Neural progenitor cell (in vitro differentiated cells): ENCODE results near the gene SUSD6. TPM values are rescaled to one million over a fixed set of nuclear protein-coding genes. Genes with fewer than 3 reads are reported as not detected.
A peak's percentile ranks its signal among the peaks of the same experiment; 100 is the strongest.

ENCODE experiments used
- DNase-seq: peaks from one replicate; pipeline ENCODE4 v3.0.0-alpha.2; 2016; ENCODE audit warnings: low spot score
- H2AFZ ChIP-seq: fragments of 200-600 bp; sonication (generic); replicated peaks from 2 replicates; pipeline ENCODE4 v1.6.1; 2016; ENCODE audit warnings: antibody characterized with exemption
- H3F3A ChIP-seq: fragments of 200-600 bp; sonication (generic); 2 replicates; pipeline ENCODE4 v1.6.1; 2016; ENCODE audit warnings: antibody characterized with exemption, low read depth
- H3K27ac ChIP-seq: fragments of 200-600 bp; sonication (generic); 2 replicates; pipeline ENCODE4 v1.5.1; 2016; ENCODE audit warnings: mild to moderate bottlenecking
- H3K27me3 ChIP-seq: fragments of 200-600 bp; sonication (generic); 2 replicates; pipeline ENCODE4 v1.6.1; 2016; ENCODE audit warnings: mild to moderate bottlenecking, moderate library complexity
- H3K36me3 ChIP-seq: fragments of 200-600 bp; sonication (generic); 2 replicates; pipeline ENCODE4 v1.5.1; 2016
- H3K4me1 ChIP-seq: fragments of 200-600 bp; sonication (generic); 2 replicates; pipeline ENCODE4 v1.6.1; 2016; ENCODE audit warnings: mixed run types
- H3K4me2 ChIP-seq: fragments of 200-600 bp; sonication (generic); 2 replicates; pipeline ENCODE4 v1.6.1; 2016
- H3K4me3 ChIP-seq: fragments of 200-600 bp; sonication (generic); 2 replicates; pipeline ENCODE4 v1.5.1; 2016
- H3K79me2 ChIP-seq: fragments of 200-600 bp; sonication (generic); 2 replicates; pipeline ENCODE4 v1.6.1; 2016; ENCODE audit warnings: low read depth
- H3K9ac ChIP-seq: fragments of 200-600 bp; sonication (generic); 2 replicates; pipeline ENCODE4 v1.6.1; 2016
- H3K9me3 ChIP-seq: fragments of 200-600 bp; sonication (generic); 2 replicates; pipeline ENCODE4 v1.5.1; 2016; ENCODE audit warnings: low read depth
- H4K20me1 ChIP-seq: fragments of 200-600 bp; sonication (generic); 2 replicates; pipeline ENCODE4 v1.6.1; 2016; ENCODE audit warnings: low read depth
- H3K27ac Mint-ChIP-seq: 3 replicates; pipeline ENCODE4 v1.8.0; 2021; ENCODE audit warnings: mixed read lengths
- H3K27me3 Mint-ChIP-seq: 2 replicates; pipeline ENCODE4 v1.8.0; 2022; ENCODE audit warnings: low read depth, mild to moderate bottlenecking, inconsistent platforms, moderate library complexity, mixed read lengths; ENCODE audit not compliant: insufficient read depth
- H3K36me3 Mint-ChIP-seq: 3 replicates; pipeline ENCODE4 v1.8.0; 2021; ENCODE audit warnings: mixed read lengths
- H3K4me1 Mint-ChIP-seq: 3 replicates; pipeline ENCODE4 v1.8.0; 2021; ENCODE audit warnings: mixed read lengths
- H3K4me3 Mint-ChIP-seq: 3 replicates; pipeline ENCODE4 v1.8.0; 2021; ENCODE audit warnings: mild to moderate bottlenecking, moderate library complexity, mixed read lengths
- H3K9me3 Mint-ChIP-seq: 3 replicates; pipeline ENCODE4 v1.8.0; 2020; ENCODE audit warnings: mixed read lengths
- CTCF ChIP-seq: fragments of 200-600 bp; sonication (generic); IDR thresholded peaks from 2 replicates; pipeline ENCODE4 v1.5.1; 2017; ENCODE audit warnings: antibody characterized with exemption, mild to moderate bottlenecking
- EZH2 ChIP-seq: fragments of 200-600 bp; sonication (generic); IDR thresholded peaks from 2 replicates; pipeline ENCODE4 v1.6.1; 2017; ENCODE audit warnings: antibody characterized with exemption, mild to moderate bottlenecking, moderate library complexity
- EZH2phosphoT487 ChIP-seq: fragments of 200-600 bp; sonication (generic); IDR thresholded peaks from 2 replicates; pipeline ENCODE4 v1.6.1; 2017; ENCODE audit warnings: antibody characterized with exemption
- total RNA-seq: library from RNA; depleted of rRNA; stranded (reverse); fragments of >200 nt; gene quantifications from 2 replicates; pipeline ENCODE4 v1.2.3, GENCODE V29; 2015; ENCODE audit warnings: low replicate concordance

Gene SUSD6
- total RNA-seq, 1 donor from 2014 or later, result 6.3 TPM

DNA sequence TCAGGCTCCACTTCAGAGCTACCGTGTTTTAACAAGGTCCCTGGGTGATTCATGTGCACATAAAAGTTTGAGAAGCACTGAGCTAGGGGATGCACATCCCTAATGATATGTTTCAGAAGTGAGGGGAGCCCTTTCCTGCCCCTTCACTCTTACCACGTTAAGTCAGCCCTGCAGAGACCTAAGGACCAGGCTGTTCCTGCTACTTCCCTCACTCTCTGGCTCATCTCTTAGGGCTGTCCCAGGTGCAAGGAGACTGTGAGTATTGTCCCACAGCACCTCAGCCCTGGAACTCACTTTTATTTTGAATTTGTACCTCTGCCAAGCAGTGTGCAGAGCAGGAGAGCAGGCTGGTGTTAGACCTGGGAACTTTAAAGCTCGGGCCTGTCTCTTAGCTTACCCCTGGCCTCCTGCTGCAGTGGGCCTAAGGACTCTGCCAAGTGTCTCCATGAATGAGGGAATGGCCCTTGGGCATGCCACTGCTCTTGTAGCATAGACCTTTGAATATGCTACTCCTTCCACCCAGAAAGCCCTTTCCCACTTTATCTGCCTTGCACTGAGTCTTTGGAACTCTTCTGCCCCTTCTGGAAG, 11.0 kb upstream of the SUSD6 start:
- H2AFZ ChIP-seq, result no peak overlapping the region
- no peaks in the 10 kb centered on the region for H3F3A ChIP-seq
- peaks cover 4% of the 10 kb centered on the region for H3K27me3 Mint-ChIP-seq
- peaks cover 8% of the 10 kb centered on the region for H3K4me1 Mint-ChIP-seq
- no peak overlapping the region for H3K9ac ChIP-seq
- no peak overlapping the region for H3K4me2 ChIP-seq
- H3K9me3 ChIP-seq, result no peaks in the 10 kb centered on the region
- no peaks in the 10 kb centered on the region for H3K4me1 ChIP-seq
- DNase-seq, result no peak
- no peak overlapping the region for H3K27ac Mint-ChIP-seq
- no peaks in the 10 kb centered on the region for H3K36me3 Mint-ChIP-seq
- no peaks in the 10 kb centered on the region for H4K20me1 ChIP-seq
- no peak overlapping the region for H3K4me3 ChIP-seq
- no peaks in the 10 kb centered on the region for H3K79me2 ChIP-seq
- H3K27me3 ChIP-seq, result no peaks in the 10 kb centered on the region
- no peak overlapping the region for H3K4me3 Mint-ChIP-seq
- TF ChIP-seq EZH2phosphoT487 (no peak), EZH2 (no peak), CTCF (peak; percentile 9)
- H3K9me3 Mint-ChIP-seq, result no peaks in the 10 kb centered on the region
- no peaks in the 10 kb centered on the region for H3K36me3 ChIP-seq
- H3K27ac ChIP-seq, result no peak overlapping the region

DNA sequence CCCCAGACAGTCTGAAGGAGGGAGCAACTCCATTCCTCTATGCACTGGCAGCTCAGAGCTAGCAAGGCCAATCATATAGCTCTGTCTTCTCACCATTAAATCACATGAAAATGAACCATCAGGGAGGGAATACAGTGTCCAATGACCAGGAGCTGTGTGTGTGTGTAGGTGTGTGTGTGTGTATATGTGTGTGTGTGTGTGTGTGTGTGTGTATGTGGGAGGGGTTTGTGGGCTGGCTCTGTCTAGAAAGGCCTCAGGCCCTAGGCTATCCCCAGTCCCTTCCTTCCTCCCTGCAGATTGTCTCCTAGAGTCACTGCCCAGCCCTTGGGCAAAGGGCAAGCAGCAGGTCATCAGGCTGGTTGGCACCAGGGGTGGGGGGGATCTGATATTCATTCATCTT, 5.7 kb upstream of the SUSD6 start:
- no peak overlapping the region for H3K27ac ChIP-seq
- no peak for DNase-seq
- no peak overlapping the region for H3K9ac ChIP-seq
- no peaks in the 10 kb centered on the region for H3K27me3 ChIP-seq
- no peak overlapping the region for H2AFZ ChIP-seq
- H3K9me3 Mint-ChIP-seq, result no peaks in the 10 kb centered on the region
- H3K4me1 Mint-ChIP-seq, result peaks cover 43% of the 10 kb centered on the region
- no peak overlapping the region for H3K4me2 ChIP-seq
- TF ChIP-seq CTCF (no peak), EZH2 (no peak), EZH2phosphoT487 (no peak)
- H3K36me3 Mint-ChIP-seq, result no peaks in the 10 kb centered on the region
- peaks cover 3% of the 10 kb centered on the region for H3K79me2 ChIP-seq
- peaks cover 10% of the 10 kb centered on the region for H3F3A ChIP-seq
- peak overlapping the region; percentile 72 for H3K27ac Mint-ChIP-seq
- H3K4me3 ChIP-seq, result no peak overlapping the region
- peaks cover 4% of the 10 kb centered on the region for H3K27me3 Mint-ChIP-seq
- peak overlapping the region; percentile 17 for H3K4me3 Mint-ChIP-seq
- no peaks in the 10 kb centered on the region for H4K20me1 ChIP-seq
- no peaks in the 10 kb centered on the region for H3K9me3 ChIP-seq
- H3K4me1 ChIP-seq, result peaks cover 27% of the 10 kb centered on the region
- no peaks in the 10 kb centered on the region for H3K36me3 ChIP-seq

GRCh38 chr14:69606258-69607184, 4.9 kb upstream of the SUSD6 start:
- H3K4me3 Mint-ChIP-seq, result no peak overlapping the region
- Histone ChIP-seq H3K79me2 (peaks cover 6% of the 10 kb centered on the region), H3K9ac (no peak overlapping the region), H3K9me3 (no peaks in the 10 kb centered on the region), H4K20me1 (no peaks in the 10 kb centered on the region), H3K27ac (no peak overlapping the region), H3K36me3 (no peaks in the 10 kb centered on the region), H3K4me2 (no peak overlapping the region), H2AFZ (no peak overlapping the region), H3K4me1 (peaks cover 29% of the 10 kb centered on the region), H3F3A (peaks cover 15% of the 10 kb centered on the region), H3K27me3 (no peaks in the 10 kb centered on the region), H3K4me3 (no peak overlapping the region)
- TF ChIP-seq EZH2, result no peak
- TF ChIP-seq EZH2phosphoT487, result no peak
- no peak for TF ChIP-seq CTCF
- DNase-seq, result peak; percentile 71
- peak overlapping the region; percentile 72 for H3K27ac Mint-ChIP-seq
- peaks cover 4% of the 10 kb centered on the region for H3K27me3 Mint-ChIP-seq
- H3K36me3 Mint-ChIP-seq, result no peaks in the 10 kb centered on the region
- no peaks in the 10 kb centered on the region for H3K9me3 Mint-ChIP-seq
- H3K4me1 Mint-ChIP-seq, result peaks cover 46% of the 10 kb centered on the region
